Measurements from ENCODE around the gene LSMEM2.
"Not testable (repeated sequence)": the region's sequence is repeated elsewhere in the genome, so short reads cannot be mapped to it uniquely, and the experiment has no call there.

Gene LSMEM2

DNA sequence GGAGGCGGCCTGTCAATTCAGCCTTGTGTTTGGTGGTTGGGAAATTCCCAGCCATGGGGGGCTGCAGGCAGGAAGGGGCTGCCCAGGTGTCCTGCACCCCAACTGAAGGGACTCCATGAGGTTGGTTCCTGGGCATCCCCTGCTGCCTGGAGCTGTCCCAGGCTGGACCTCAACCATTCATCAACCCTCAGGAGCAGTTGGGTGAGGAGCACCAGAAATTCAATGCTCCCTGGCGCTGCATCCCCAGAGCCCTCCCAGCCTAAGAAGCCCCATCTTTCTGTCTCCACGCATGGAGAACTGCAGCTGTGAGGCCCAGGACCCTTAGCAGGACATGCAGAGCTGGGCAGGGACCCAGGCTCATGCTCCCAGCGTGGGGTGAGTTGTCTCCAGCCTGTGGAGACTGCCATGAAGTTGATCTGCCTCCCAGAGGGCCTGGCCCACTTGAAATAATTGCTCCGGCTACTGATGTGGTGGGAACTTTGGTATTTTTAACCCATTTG is 17.9 kb upstream of the LSMEM2 start:
- H3K4me3 ChIP-seq: peak overlapping the region; percentile 72
- no peak for DNase-seq (ENCODE audit: low spot score)
- TF ChIP-seq, protein P1, sequence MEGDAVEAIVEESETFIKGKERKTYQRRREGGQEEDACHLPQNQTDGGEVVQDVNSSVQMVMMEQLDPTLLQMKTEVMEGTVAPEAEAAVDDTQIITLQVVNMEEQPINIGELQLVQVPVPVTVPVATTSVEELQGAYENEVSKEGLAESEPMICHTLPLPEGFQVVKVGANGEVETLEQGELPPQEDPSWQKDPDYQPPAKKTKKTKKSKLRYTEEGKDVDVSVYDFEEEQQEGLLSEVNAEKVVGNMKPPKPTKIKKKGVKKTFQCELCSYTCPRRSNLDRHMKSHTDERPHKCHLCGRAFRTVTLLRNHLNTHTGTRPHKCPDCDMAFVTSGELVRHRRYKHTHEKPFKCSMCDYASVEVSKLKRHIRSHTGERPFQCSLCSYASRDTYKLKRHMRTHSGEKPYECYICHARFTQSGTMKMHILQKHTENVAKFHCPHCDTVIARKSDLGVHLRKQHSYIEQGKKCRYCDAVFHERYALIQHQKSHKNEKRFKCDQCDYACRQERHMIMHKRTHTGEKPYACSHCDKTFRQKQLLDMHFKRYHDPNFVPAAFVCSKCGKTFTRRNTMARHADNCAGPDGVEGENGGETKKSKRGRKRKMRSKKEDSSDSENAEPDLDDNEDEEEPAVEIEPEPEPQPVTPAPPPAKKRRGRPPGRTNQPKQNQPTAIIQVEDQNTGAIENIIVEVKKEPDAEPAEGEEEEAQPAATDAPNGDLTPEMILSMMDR (IDR thresholded peaks at IDR 0.05): no peak

DNA sequence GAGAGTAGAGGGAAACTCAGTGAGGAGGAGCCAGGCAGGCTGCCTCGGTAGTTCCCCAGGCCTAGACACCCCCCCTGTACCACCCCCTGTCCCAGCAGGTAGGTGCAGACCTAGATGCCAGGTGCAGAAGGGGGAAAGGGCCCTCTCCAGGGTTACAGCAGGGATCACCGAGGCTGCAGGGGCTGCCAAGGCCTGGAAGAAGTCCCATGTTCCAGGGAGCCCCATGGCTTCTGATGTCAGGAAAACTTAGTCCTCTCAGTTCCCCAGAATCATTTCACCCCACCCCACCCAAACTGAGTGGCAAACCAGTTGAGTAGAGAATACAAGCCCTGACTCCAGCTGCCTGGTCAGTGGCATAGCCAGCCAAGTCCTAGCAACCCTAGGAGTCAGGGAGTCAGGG is 17.4 kb upstream of the LSMEM2 start:
- peak overlapping the region; percentile 96 to 98 for H3K27ac ChIP-seq
- H3K4me3 ChIP-seq: no peak overlapping the region

More for the DNA sequence above, 17.9 kb upstream of the LSMEM2 start:
- H3K27ac ChIP-seq: peak overlapping the region; percentile 96 to 98

DNA sequence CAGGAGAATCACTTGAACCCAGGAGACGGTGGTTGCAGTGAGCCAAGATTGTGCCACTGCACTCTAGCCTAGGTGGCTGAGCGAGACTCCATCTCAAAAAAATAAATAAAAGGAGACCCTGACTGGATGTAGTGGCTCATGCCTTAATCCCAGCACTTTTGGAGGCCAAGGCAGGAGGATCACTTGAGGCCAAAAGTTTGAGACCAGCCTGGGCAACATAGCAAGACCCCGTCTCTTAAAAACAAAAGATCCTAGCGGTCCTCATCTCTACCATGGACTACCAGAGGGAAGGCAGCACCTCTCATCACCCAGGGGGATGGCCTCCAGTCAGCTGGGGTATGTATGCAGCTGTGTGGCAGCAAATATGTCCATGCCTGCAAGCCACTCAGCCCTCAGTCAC is 16.7 kb upstream of the LSMEM2 start:
- peak overlapping the region; percentile 97 to 99 for H3K27ac ChIP-seq
- DNase-seq (ENCODE audit: low spot score); H3K4me3 ChIP-seq: not testable (repeated sequence)

More for the DNA sequence above, 17.4 kb upstream of the LSMEM2 start:
- TF ChIP-seq, protein P1 (IDR thresholded peaks at IDR 0.05): no peak
- DNase-seq (ENCODE audit: low spot score): no peak

DNA sequence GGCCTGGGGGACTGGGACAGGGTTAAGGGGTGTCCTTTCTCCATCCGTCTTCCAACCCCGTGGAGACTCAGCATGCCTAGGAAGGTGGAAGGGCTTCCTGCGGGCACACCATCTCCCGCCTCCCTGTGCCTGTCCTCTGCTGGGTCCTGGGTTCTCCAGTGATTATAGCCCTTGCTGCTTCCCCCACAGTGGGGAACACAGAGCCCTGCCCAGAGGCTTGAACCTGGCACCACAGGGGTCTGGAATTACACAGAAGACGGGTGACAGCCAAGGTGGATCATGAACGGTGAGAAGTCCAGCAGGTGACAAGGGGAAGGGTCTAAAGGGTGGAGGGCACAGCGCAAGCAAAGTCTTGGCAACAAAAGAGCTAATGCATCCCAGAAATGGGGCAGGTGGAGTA is 16.1 kb upstream of the LSMEM2 start:
- H3K27ac ChIP-seq: peak overlapping the region; percentile 97 to 99

DNA sequence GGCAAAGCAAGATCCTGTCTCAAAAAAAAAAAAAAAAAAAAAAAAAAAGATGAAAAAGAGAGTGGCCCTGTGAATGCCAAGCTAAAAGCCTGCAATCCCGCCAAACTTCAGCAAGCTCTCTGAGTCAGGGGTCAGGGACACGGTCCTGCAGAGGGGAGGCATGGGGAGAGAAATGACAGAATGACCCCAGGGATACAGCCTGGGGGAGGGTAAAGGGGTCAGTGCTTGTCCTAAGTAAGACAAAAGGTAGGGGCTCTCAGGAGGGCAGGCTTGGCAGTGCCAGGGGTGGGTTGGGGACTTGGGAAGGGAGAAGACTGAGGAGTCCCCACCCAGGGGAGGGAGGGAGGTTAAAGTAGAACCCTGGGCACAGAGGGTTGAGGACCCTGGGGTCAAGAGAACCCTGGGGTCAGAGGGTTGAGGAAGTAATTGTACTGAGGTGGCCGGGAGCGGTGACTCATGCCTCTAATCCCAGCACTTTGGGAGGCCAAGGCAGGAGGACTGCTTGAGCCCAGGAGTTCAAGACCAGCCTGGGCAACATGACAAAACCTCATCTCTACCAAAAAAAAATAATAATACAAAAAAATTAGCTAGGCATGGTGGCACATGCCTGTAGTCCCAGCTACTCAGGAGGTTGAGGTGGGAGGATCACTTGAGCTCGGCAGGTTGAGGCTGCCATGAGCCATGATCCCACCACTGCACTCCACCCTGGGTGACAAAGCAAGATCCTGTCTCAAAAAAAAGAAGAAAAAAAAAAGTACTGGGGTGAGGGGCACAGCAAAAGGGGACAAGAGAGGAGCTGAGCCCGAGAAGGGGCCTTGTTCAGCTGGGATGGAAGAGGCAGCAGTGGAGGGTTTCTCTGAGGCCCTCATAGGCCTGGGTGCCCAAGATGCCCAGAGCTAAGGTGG is 15.2 kb upstream of the LSMEM2 start:
- Histone ChIP-seq H3K27ac (peak overlapping the region; percentile 97 to 99), H3K4me3 (peak overlapping the region; percentile 41)
- DNase-seq (ENCODE audit: low spot score): no peak
- TF ChIP-seq, protein P1 (IDR thresholded peaks at IDR 0.05): no peak

More for the DNA sequence above, 16.1 kb upstream of the LSMEM2 start:
- no peak for DNase-seq (ENCODE audit: low spot score)
- no peak overlapping the region for H3K4me3 ChIP-seq
- TF ChIP-seq, protein P1 (IDR thresholded peaks at IDR 0.05): no peak

DNA sequence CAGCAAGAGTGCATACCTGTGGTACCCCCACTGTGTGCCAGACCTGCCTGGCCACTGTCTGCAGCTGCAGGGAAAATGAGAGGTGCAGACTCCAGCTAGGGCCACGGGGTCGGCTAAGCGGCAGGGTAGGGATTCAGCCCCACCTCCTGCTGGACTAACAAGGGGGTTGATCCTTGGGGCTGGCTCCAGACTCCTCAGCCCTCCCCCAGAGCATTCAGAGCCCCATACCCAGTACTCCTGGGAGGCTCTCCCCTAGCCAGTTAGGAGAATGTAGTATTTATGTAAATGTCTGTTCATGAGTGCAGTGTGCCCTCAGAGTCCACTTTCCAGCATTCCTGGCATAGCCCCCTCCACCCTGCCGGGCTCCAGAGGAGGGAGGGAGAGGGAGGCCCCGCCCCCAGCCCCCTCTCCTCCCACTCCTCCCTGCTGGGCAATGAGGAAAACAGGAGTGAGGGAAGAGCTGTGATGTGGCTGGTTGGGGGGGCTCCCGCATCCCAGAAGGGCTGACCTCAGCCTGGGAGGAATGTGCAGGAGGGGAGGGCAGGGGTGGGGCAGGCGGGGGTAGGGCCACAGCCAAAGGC is 14.4 kb upstream of the LSMEM2 start:
- H3K4me3 ChIP-seq: peak overlapping the region; percentile 41

DNA sequence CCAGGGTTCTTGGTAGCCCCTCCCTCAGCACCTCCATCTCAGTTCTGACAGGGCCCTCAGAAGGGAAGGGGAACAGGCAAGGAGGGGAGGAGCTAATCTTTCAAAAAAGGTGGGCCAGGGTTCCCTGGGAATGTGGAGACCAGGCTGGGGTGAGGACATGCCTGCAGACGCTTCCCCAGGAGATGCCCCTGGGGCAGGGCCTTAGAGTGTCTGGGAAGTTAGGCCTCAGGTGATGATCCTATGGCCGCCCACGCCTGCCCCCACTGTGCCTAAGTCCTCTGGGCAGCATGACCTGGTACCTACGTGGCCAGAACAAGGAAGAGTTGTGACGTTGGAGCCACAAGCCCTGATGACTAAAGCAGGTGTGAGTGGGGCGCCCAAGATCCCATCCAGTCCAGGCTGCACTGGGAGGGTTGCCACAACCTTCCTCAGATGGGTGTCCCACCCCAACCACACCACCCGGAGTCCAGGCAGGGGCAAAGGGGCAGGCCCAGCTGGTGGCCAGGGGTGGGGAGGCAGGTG is 13.9 kb upstream of the LSMEM2 start:
- TF ChIP-seq, protein P1 (IDR thresholded peaks at IDR 0.05): no peak
- Histone ChIP-seq H3K4me3 (peak overlapping the region; percentile 26), H3K27ac (peak overlapping the region; percentile 97 to 99)
- no peak for DNase-seq (ENCODE audit: low spot score)

More for the DNA sequence above, 14.4 kb upstream of the LSMEM2 start:
- peak; percentile 96 for DNase-seq (ENCODE audit: low spot score)
- H3K27ac ChIP-seq: peak overlapping the region; percentile 97 to 99
- TF ChIP-seq, protein P1 (IDR thresholded peaks at IDR 0.05): no peak

Data from coronary artery (tissue), 2 donors.